ENCODE results near the gene KRTAP9-1.
"Not testable (repeated sequence)": the region's sequence is repeated elsewhere in the genome, so short reads cannot be mapped to it uniquely, and the experiment has no call there.

KRTAP9-1 gene

GRCh38 chr17:41215681-41216080, 26.0 kb downstream of the KRTAP9-1 start:
- Histone ChIP-seq H3K4me1 (ENCODE audit: insufficient read depth, low read length, poor library complexity, severe bottlenecking) (no peaks in the 10 kb centered on the region), H3K4me2 (ENCODE audit: low read depth, low read length, poor library complexity, severe bottlenecking) (no peak overlapping the region), H3K9ac (ENCODE audit: low read depth, low read length, poor library complexity, severe bottlenecking) (no peak overlapping the region), H3K79me2 (ENCODE audit: insufficient read depth, low read length) (no peaks in the 10 kb centered on the region), H2AFZ (ENCODE audit: low read length) (no peak overlapping the region), H3F3A (ENCODE audit: low read depth) (no peaks in the 10 kb centered on the region), H3K27me3 (ENCODE audit: insufficient read depth, low read length, poor library complexity, severe bottlenecking) (no peaks in the 10 kb centered on the region), H3K36me3 (ENCODE audit: insufficient read depth, low read length) (no peaks in the 10 kb centered on the region), H4K20me1 (ENCODE audit: insufficient read depth, low read length, poor library complexity, severe bottlenecking) (no peaks in the 10 kb centered on the region), H3K4me3 (ENCODE audit: low read length, poor library complexity, severe bottlenecking) (no peak overlapping the region), H3K9me3 (ENCODE audit: insufficient read depth, low read depth, low read length) (no peaks in the 10 kb centered on the region), H3K9me2 (replicated peaks; ENCODE audit: low read depth, low read length) (no peaks in the 10 kb centered on the region)
- TF ChIP-seq EZH2phosphoT487 (IDR thresholded peaks at IDR 0.05; ENCODE audit: borderline replicate concordance) (no peak), CTCF (conservative IDR thresholded peaks at IDR 0.05; ENCODE audit: low read length) (no peak)

- Histone ChIP-seq H2AFZ (ENCODE audit: low read length) (no peak overlapping the region), H3K4me3 (ENCODE audit: low read length, poor library complexity, severe bottlenecking) (no peak overlapping the region), H3F3A (ENCODE audit: low read depth) (no peaks in the 10 kb centered on the region), H3K9ac (ENCODE audit: low read depth, low read length, poor library complexity, severe bottlenecking) (no peak overlapping the region), H3K4me2 (ENCODE audit: low read depth, low read length, poor library complexity, severe bottlenecking) (no peak overlapping the region), H3K79me2 (ENCODE audit: insufficient read depth, low read length) (no peaks in the 10 kb centered on the region), H3K4me1 (ENCODE audit: insufficient read depth, low read length, poor library complexity, severe bottlenecking) (no peaks in the 10 kb centered on the region), H4K20me1 (ENCODE audit: insufficient read depth, low read length, poor library complexity, severe bottlenecking) (no peaks in the 10 kb centered on the region), H3K36me3 (ENCODE audit: insufficient read depth, low read length) (no peaks in the 10 kb centered on the region), H3K27me3 (ENCODE audit: insufficient read depth, low read length, poor library complexity, severe bottlenecking) (no peaks in the 10 kb centered on the region), H3K9me2 (replicated peaks; ENCODE audit: low read depth, low read length) (no peaks in the 10 kb centered on the region), H3K9me3 (ENCODE audit: insufficient read depth, low read depth, low read length) (no peaks in the 10 kb centered on the region)
- TF ChIP-seq CTCF (conservative IDR thresholded peaks at IDR 0.05; ENCODE audit: low read length) (no peak), EZH2phosphoT487 (IDR thresholded peaks at IDR 0.05; ENCODE audit: borderline replicate concordance) (no peak)
Observed at GRCh38 chr17:41223821-41224220, 34.1 kb downstream of the KRTAP9-1 start.

GRCh38 chr17:41226051-41226450, 36.4 kb downstream of the KRTAP9-1 start:
- H2AFZ ChIP-seq (ENCODE audit: low read length) = no peak overlapping the region
- H4K20me1 ChIP-seq (ENCODE audit: insufficient read depth, low read length, poor library complexity, severe bottlenecking) = no peaks in the 10 kb centered on the region
- H3K9me2 ChIP-seq (replicated peaks; ENCODE audit: low read depth, low read length) = no peaks in the 10 kb centered on the region
- H3F3A ChIP-seq (ENCODE audit: low read depth) = no peaks in the 10 kb centered on the region
- H3K36me3 ChIP-seq (ENCODE audit: insufficient read depth, low read length) = no peaks in the 10 kb centered on the region
- H3K4me3 ChIP-seq (ENCODE audit: low read length, poor library complexity, severe bottlenecking) = no peak overlapping the region
- no peak overlapping the region for H3K9ac ChIP-seq (ENCODE audit: low read depth, low read length, poor library complexity, severe bottlenecking)
- no peaks in the 10 kb centered on the region for H3K79me2 ChIP-seq (ENCODE audit: insufficient read depth, low read length)
- TF ChIP-seq CTCF (conservative IDR thresholded peaks at IDR 0.05; ENCODE audit: low read length) (no peak), EZH2phosphoT487 (IDR thresholded peaks at IDR 0.05; ENCODE audit: borderline replicate concordance) (no peak)
- H3K4me1 ChIP-seq (ENCODE audit: insufficient read depth, low read length, poor library complexity, severe bottlenecking) = no peaks in the 10 kb centered on the region
- H3K9me3 ChIP-seq (ENCODE audit: insufficient read depth, low read depth, low read length) = no peaks in the 10 kb centered on the region
- no peak overlapping the region for H3K4me2 ChIP-seq (ENCODE audit: low read depth, low read length, poor library complexity, severe bottlenecking)
- no peaks in the 10 kb centered on the region for H3K27me3 ChIP-seq (ENCODE audit: insufficient read depth, low read length, poor library complexity, severe bottlenecking)

GRCh38 chr17:41226598-41227095, 37.0 kb downstream of the KRTAP9-1 start, which contains the start of gene KRTAP9-2:
Gene KRTAP9-2 (plus strand): TSS chr17:41226648. CDS start chr17:41226655, 7 bp downstream.
- not testable (repeated sequence) for H3F3A ChIP-seq (ENCODE audit: low read depth); H4K20me1 ChIP-seq (ENCODE audit: insufficient read depth, low read length, poor library complexity, severe bottlenecking); H3K79me2 ChIP-seq (ENCODE audit: insufficient read depth, low read length); H2AFZ ChIP-seq (ENCODE audit: low read length); H3K4me1 ChIP-seq (ENCODE audit: insufficient read depth, low read length, poor library complexity, severe bottlenecking); H3K9me2 ChIP-seq (replicated peaks; ENCODE audit: low read depth, low read length); H3K27me3 ChIP-seq (ENCODE audit: insufficient read depth, low read length, poor library complexity, severe bottlenecking); H3K4me3 ChIP-seq (ENCODE audit: low read length, poor library complexity, severe bottlenecking); H3K9me3 ChIP-seq (ENCODE audit: insufficient read depth, low read depth, low read length); H3K36me3 ChIP-seq (ENCODE audit: insufficient read depth, low read length); H3K4me2 ChIP-seq (ENCODE audit: low read depth, low read length, poor library complexity, severe bottlenecking); H3K9ac ChIP-seq (ENCODE audit: low read depth, low read length, poor library complexity, severe bottlenecking)
